ENCODE data around the gene AK3. TPM values are rescaled to one million over a fixed set of nuclear protein-coding genes. Genes with fewer than 3 reads are reported as not detected.

The AK3 gene
- polyA plus RNA-seq, 3 donors, result 3.7 to 14.5 (median 13.8) TPM

GRCh38 chr9:4691795-4692194 lies 49.2 kb downstream of the AK3 start:
- no peak for DNase-seq
- no peaks in the 10 kb centered on the region for H3K4me1 ChIP-seq (ENCODE audit: control insufficient read depth in 1 of 2, insufficient read depth in 2 of 2, low read length in 2 of 2)
- TF ChIP-seq CTCF (IDR thresholded peaks at IDR 0.05), result no peak
- no peaks in the 10 kb centered on the region for H4K20me1 ChIP-seq (ENCODE audit: insufficient read depth, low read length)
- intact Hi-C loops (cut with micrococcal nuclease), result no loop called here
- no peaks in the 10 kb centered on the region for H3K9me3 Mint-ChIP-seq
- no peak overlapping the region for H3K9ac ChIP-seq (ENCODE audit: insufficient read depth, low read length, poor library complexity, severe bottlenecking)
- H3K4me3 Mint-ChIP-seq, result no peak overlapping the region
- H3K27ac Mint-ChIP-seq, result no peak overlapping the region
- no CpG with 5 or more reads among the region's 3 CpGs for WGBS (ENCODE audit: insufficient coverage)
- H3K9me3 ChIP-seq (replicated peaks in 1 of 2; ENCODE audit: control insufficient read depth in 1 of 2, insufficient read depth in 1 of 2, low read length in 2 of 2), result no peaks in the 10 kb centered on the region
- H3K27me3 Mint-ChIP-seq (ENCODE audit: low read depth in 3 of 3), result no peaks in the 10 kb centered on the region
- peaks cover 43 to 64% of the 10 kb centered on the region in 2 donors for H3K36me3 Mint-ChIP-seq
- H3K4me3 ChIP-seq (replicated peaks in 1 of 3; ENCODE audit: low read depth in 2 of 3, low read length in 3 of 3), result no peak overlapping the region
- H3K4me1 Mint-ChIP-seq, result no peaks in the 10 kb centered on the region
- H3K79me2 ChIP-seq (ENCODE audit: insufficient read depth, low read length), result no peaks in the 10 kb centered on the region
- H3K36me3 ChIP-seq (replicated peaks in 1 of 2; ENCODE audit: control insufficient read depth in 1 of 2, insufficient read depth in 2 of 2, low read length in 2 of 2), result peaks cover 41 to 79% of the 10 kb centered on the region in 2 donors
- no peak overlapping the region for H2AFZ ChIP-seq (ENCODE audit: insufficient read depth, low read depth, low read length, poor library complexity, severe bottlenecking)
- no peak overlapping the region for H3K27ac ChIP-seq (ENCODE audit: low read depth in 1 of 2, low read length in 2 of 2)
- H3K4me2 ChIP-seq (replicated peaks; ENCODE audit: extremely low read depth, low read length, poor library complexity, severe bottlenecking), result no peak overlapping the region
- no peaks in the 10 kb centered on the region for H3K27me3 ChIP-seq (ENCODE audit: control insufficient read depth in 2 of 2, insufficient read depth in 2 of 2, low read length in 2 of 2)

GRCh38 chr9:4690144-4690543 lies 50.9 kb downstream of the AK3 start:
- no peak overlapping the region for H3K4me3 ChIP-seq (replicated peaks in 1 of 3; ENCODE audit: low read depth in 2 of 3, low read length in 3 of 3)
- H3K4me2 ChIP-seq (replicated peaks; ENCODE audit: extremely low read depth, low read length, poor library complexity, severe bottlenecking), result no peak overlapping the region
- H3K4me3 Mint-ChIP-seq, result no peak overlapping the region
- no peak overlapping the region for H3K9ac ChIP-seq (ENCODE audit: insufficient read depth, low read length, poor library complexity, severe bottlenecking)
- no peaks in the 10 kb centered on the region for H3K9me3 ChIP-seq (replicated peaks in 1 of 2; ENCODE audit: control insufficient read depth in 1 of 2, insufficient read depth in 1 of 2, low read length in 2 of 2)
- TF ChIP-seq CTCF (IDR thresholded peaks at IDR 0.05), result no peak
- no peaks in the 10 kb centered on the region for H3K27me3 ChIP-seq (ENCODE audit: control insufficient read depth in 2 of 2, insufficient read depth in 2 of 2, low read length in 2 of 2)
- intact Hi-C loops (cut with micrococcal nuclease), result no loop called here
- H3K27ac Mint-ChIP-seq, result peak overlapping the region in 1 of 7 donors; percentile 5
- no peak for DNase-seq
- WGBS (ENCODE audit: insufficient coverage), result 100% methylated on average over 1 of the region's 4 CpGs
- H3K36me3 ChIP-seq (replicated peaks in 1 of 2; ENCODE audit: control insufficient read depth in 1 of 2, insufficient read depth in 2 of 2, low read length in 2 of 2), result peaks cover 56 to 79% of the 10 kb centered on the region in 2 donors
- no peaks in the 10 kb centered on the region for H3K27me3 Mint-ChIP-seq (ENCODE audit: low read depth in 3 of 3)
- H3K9me3 Mint-ChIP-seq, result no peaks in the 10 kb centered on the region
- H3K79me2 ChIP-seq (ENCODE audit: insufficient read depth, low read length), result peaks cover 5% of the 10 kb centered on the region
- peaks cover 50 to 69% of the 10 kb centered on the region in 2 donors for H3K36me3 Mint-ChIP-seq
- no peaks in the 10 kb centered on the region for H3K4me1 ChIP-seq (ENCODE audit: control insufficient read depth in 1 of 2, insufficient read depth in 2 of 2, low read length in 2 of 2)
- no peaks in the 10 kb centered on the region for H3K4me1 Mint-ChIP-seq
- H3K27ac ChIP-seq (ENCODE audit: low read depth in 1 of 2, low read length in 2 of 2), result no peak overlapping the region
- no peak overlapping the region for H2AFZ ChIP-seq (ENCODE audit: insufficient read depth, low read depth, low read length, poor library complexity, severe bottlenecking)
- no peaks in the 10 kb centered on the region for H4K20me1 ChIP-seq (ENCODE audit: insufficient read depth, low read length)
